WTC11 (cell line): ENCODE results near the gene PITPNM1. TPM values are rescaled to one million over a fixed set of nuclear protein-coding genes. Genes with fewer than 3 reads are reported as not detected.
"Not testable (repeated sequence)": the region's sequence is repeated elsewhere in the genome, so short reads cannot be mapped to it uniquely, and the experiment has no call there.

Source experiments
- ATAC-seq: fragments of 200-7000 bp; cut with Tn5 transposase; 2 replicates; pipeline ENCODE4 v1.10.0; 2021; ENCODE audit warnings: mild to moderate bottlenecking, moderate library complexity
- CTCF ChIA-PET: fragments of 300-600 bp; sonication (Branson Sonifier 250); formaldehyde crosslinking; loops from one replicate; lab custom pipeline; 2021; ENCODE audit warnings: antibody characterized with exemption; lab: Charles Lee
- POLR2A ChIA-PET: fragments of 350-600 bp; sonication (Branson Sonifier 250); formaldehyde crosslinking; loops from one replicate; lab custom pipeline; 2021; ENCODE audit warnings: antibody characterized with exemption; lab: Charles Lee
- DNase-seq: peaks from one replicate; pipeline ENCODE4 v3.0.0; 2021; ENCODE audit warnings: low spot score
- H3K27ac Mint-ChIP-seq: 2 replicates; pipeline ENCODE4 v1.8.0; 2021; ENCODE audit warnings: mixed read lengths
- H3K27me3 Mint-ChIP-seq: 2 replicates; pipeline ENCODE4 v1.8.0; 2021; ENCODE audit warnings: low read depth, mild to moderate bottlenecking, moderate library complexity, mixed read lengths
- H3K36me3 Mint-ChIP-seq: 2 replicates; pipeline ENCODE4 v1.8.0; 2021; ENCODE audit warnings: mixed read lengths
- H3K4me1 Mint-ChIP-seq: 2 replicates; pipeline ENCODE4 v1.8.0; 2022; ENCODE audit warnings: mixed read lengths
- H3K4me3 Mint-ChIP-seq: 2 replicates; pipeline ENCODE4 v1.8.0; 2021; ENCODE audit warnings: mild to moderate bottlenecking, moderate library complexity, mixed read lengths
- H3K9me3 Mint-ChIP-seq: 2 replicates; pipeline ENCODE4 v1.8.0; 2021; ENCODE audit warnings: mixed read lengths
- ATF1 ChIP-seq: sonication (generic); formaldehyde crosslinking; IDR thresholded peaks from 2 replicates; pipeline ENCODE4 v1.8.1; 2023; ENCODE audit warnings: mild to moderate bottlenecking, moderate library complexity, missing genetic modification reagents
- CREM ChIP-seq: sonication (generic); formaldehyde crosslinking; IDR thresholded peaks from 2 replicates; pipeline ENCODE4 v1.8.1; 2022; ENCODE audit warnings: mild to moderate bottlenecking, missing genetic modification reagents, moderate library complexity
- E2F4 ChIP-seq: sonication (generic); formaldehyde crosslinking; IDR thresholded peaks from 2 replicates; pipeline ENCODE4 v1.8.1; 2022; ENCODE audit warnings: low read depth, mild to moderate bottlenecking, moderate library complexity, missing genetic modification reagents, borderline replicate concordance
- ETV6 ChIP-seq: sonication (generic); formaldehyde crosslinking; IDR thresholded peaks from 2 replicates; pipeline ENCODE4 v1.8.1; 2022; ENCODE audit warnings: mild to moderate bottlenecking, missing genetic modification reagents
- NFE2L1 ChIP-seq: sonication (generic); formaldehyde crosslinking; IDR thresholded peaks from 2 replicates; pipeline ENCODE4 v1.8.1; 2023; ENCODE audit warnings: missing genetic modification reagents
- NFYB ChIP-seq: sonication (generic); formaldehyde crosslinking; conservative IDR thresholded peaks from 2 replicates; pipeline ENCODE4 v1.8.0; 2022; ENCODE audit warnings: low read depth, missing genetic modification reagents
- NR1H2 ChIP-seq: sonication (generic); formaldehyde crosslinking; IDR thresholded peaks from 2 replicates; pipeline ENCODE4 v1.9.0; 2021; ENCODE audit warnings: mild to moderate bottlenecking, moderate library complexity, missing genetic modification reagents
- NR3C1 ChIP-seq: sonication (generic); formaldehyde crosslinking; conservative IDR thresholded peaks from 2 replicates; pipeline ENCODE4 v1.8.1; 2023; ENCODE audit warnings: low read depth, mild to moderate bottlenecking, missing genetic modification reagents
- OVOL2 ChIP-seq: fragments of 250-450 bp; sonication (Bioruptor Pico); IDR thresholded peaks from 2 replicates; pipeline ENCODE4 v1.9.0; 2021; ENCODE audit warnings: mild to moderate bottlenecking, borderline replicate concordance
- PRRX2 ChIP-seq: fragments of 250-450 bp; sonication (Bioruptor Pico); IDR thresholded peaks from 2 replicates; pipeline ENCODE4 v1.8.0; 2021; ENCODE audit warnings: mild to moderate bottlenecking
- SOX15 ChIP-seq: fragments of 250-450 bp; sonication (Bioruptor Pico); IDR thresholded peaks from 2 replicates; pipeline ENCODE4 v1.9.0; 2021; ENCODE audit warnings: mild to moderate bottlenecking
- USF1 ChIP-seq: sonication (generic); formaldehyde crosslinking; IDR thresholded peaks from 2 replicates; pipeline ENCODE4 v1.8.0; 2022; ENCODE audit warnings: mild to moderate bottlenecking, missing genetic modification reagents
- ZNF121 ChIP-seq: sonication (generic); formaldehyde crosslinking; IDR thresholded peaks from 2 replicates; pipeline ENCODE4 v1.8.0; 2023; ENCODE audit warnings: missing genetic modification reagents
- ZNF219 ChIP-seq: sonication (generic); formaldehyde crosslinking; IDR thresholded peaks from 2 replicates; pipeline ENCODE4 v1.8.0; 2023; ENCODE audit warnings: missing genetic modification reagents, mild to moderate bottlenecking, borderline replicate concordance
- ZNF425 ChIP-seq: fragments of 250-450 bp; sonication (Bioruptor Pico); conservative IDR thresholded peaks from 2 replicates; pipeline ENCODE4 v1.9.0; 2021; ENCODE audit warnings: mild to moderate bottlenecking
- ZNF532 ChIP-seq: fragments of 250-450 bp; sonication (Bioruptor Pico); IDR thresholded peaks from 2 replicates; pipeline ENCODE4 v1.9.0; 2021; ENCODE audit warnings: mild to moderate bottlenecking, borderline replicate concordance
- total RNA-seq: library from RNA; stranded (reverse); gene quantifications from 3 replicates; pipeline ENCODE4 v1.2.3, GENCODE V29; 2021

PITPNM1 gene
- total RNA-seq, 1 experiment from 2014 or later = 55.4 TPM

- Mint-ChIP-seq H3K4me1 (peaks cover 16% of the 10 kb centered on the region), H3K27me3 (peaks cover 26% of the 10 kb centered on the region)
- DNase-seq, CTCF ChIA-PET, H3K36me3 Mint-ChIP-seq, H3K9me3 Mint-ChIP-seq, H3K27ac Mint-ChIP-seq, POLR2A ChIA-PET, ATAC-seq, H3K4me3 Mint-ChIP-seq: not testable (repeated sequence)
- peak; percentile 12; the same call in 1 of the 2 replicates for TF ChIP-seq ZNF121
Observed at GRCh38 chr11:67511558-67511957, 6.4 kb upstream of the PITPNM1 start.

GRCh38 chr11:67510023-67510345, 4.8 kb upstream of the PITPNM1 start:
- H3K4me3 Mint-ChIP-seq = peak overlapping the region; percentile 83
- POLR2A ChIA-PET = no interaction called here
- no peak for TF ChIP-seq ZNF532 (CRISPR knock-in tag)
- no peak for TF ChIP-seq OVOL2 (CRISPR knock-in tag)
- no peak for TF ChIP-seq PRRX2
- no peak for DNase-seq
- no peak overlapping the region for H3K27ac Mint-ChIP-seq
- peaks cover 24% of the 10 kb centered on the region for H3K27me3 Mint-ChIP-seq
- H3K4me1 Mint-ChIP-seq = peaks cover 26% of the 10 kb centered on the region
- H3K9me3 Mint-ChIP-seq = no peaks in the 10 kb centered on the region
- CTCF ChIA-PET = no interaction called here
- no peak for ATAC-seq
- peaks cover 2% of the 10 kb centered on the region; the same call in 1 of the 2 replicates for H3K36me3 Mint-ChIP-seq

- Mint-ChIP-seq H3K27me3 (peaks cover 20% of the 10 kb centered on the region), H3K27ac (peak overlapping the region; percentile 66), H3K4me3 (peak overlapping the region; percentile 83), H3K36me3 (peaks cover 2% of the 10 kb centered on the region; the same call in 1 of the 2 replicates), H3K9me3 (no peaks in the 10 kb centered on the region), H3K4me1 (peaks cover 26% of the 10 kb centered on the region)
- DNase-seq = peak; percentile 99
- ATAC-seq = peak; percentile 4
- POLR2A ChIA-PET = no interaction called here
- CTCF ChIA-PET = no interaction called here
- TF ChIP-seq NFE2L1 (CRISPR knock-in tag) (no peak), NR3C1 (CRISPR knock-in tag) (no peak), E2F4 (no peak), ZNF425 (CRISPR knock-in tag) (no peak), ZNF532 (CRISPR knock-in tag) (no peak), USF1 (CRISPR knock-in tag) (peak; percentile 58; the same call in 1 of the 2 replicates), NFYB (CRISPR knock-in tag) (no peak), CREM (peak; percentile 91), NR1H2 (CRISPR knock-in tag) (no peak), ETV6 (no peak), SOX15 (CRISPR knock-in tag) (no peak), ZNF219 (CRISPR knock-in tag) (no peak), ATF1 (CRISPR knock-in tag) (no peak)
Observed at GRCh38 chr11:67508486-67509121, 3.4 kb upstream of the PITPNM1 start.
